HL-60 (cell line): ENCODE results near the gene NAXE.
A peak's percentile ranks its signal among the peaks of the same experiment; 100 is the strongest.

Source experiments
- DNase-seq, 2 experiments: peaks; one replicate each; pipeline ENCODE4 v3.0.0-alpha.2; 2010 to 2020; ENCODE audit warnings: low read depth in 1 of 2, low spot score in 1 of 2
- H3K27ac ChIP-seq: fragments of 250-450 bp; sonication (Bioruptor Pico); replicated peaks from 2 replicates; pipeline ENCODE4 v1.5.1; 2020; ENCODE audit warnings: mild to moderate bottlenecking, moderate library complexity
- H3K27me3 ChIP-seq: fragments of 250-450 bp; sonication (Bioruptor Pico); 2 replicates; pipeline ENCODE4 v1.5.1; 2021; ENCODE audit warnings: mild to moderate bottlenecking, moderate library complexity; ENCODE audit not compliant: insufficient read depth, poor library complexity, severe bottlenecking
- H3K4me3 ChIP-seq: replicated peaks from 2 replicates; pipeline ENCODE4 v1.5.1; 2011; ENCODE audit warnings: mild to moderate bottlenecking, control low read depth, low read length; ENCODE audit not compliant: insufficient read depth
- CTCF ChIP-seq: IDR thresholded peaks from one replicate; pipeline ENCODE4 v1.5.1; 2011; ENCODE audit warnings: low read length, control low read depth, inconsistent platforms; ENCODE audit not compliant: insufficient read depth
- GABPA ChIP-seq: IDR thresholded peaks from 2 replicates; pipeline ENCODE4 v1.6.1; 2012; ENCODE audit warnings: low read depth
- POLR2AphosphoS5 ChIP-seq: IDR thresholded peaks from 2 replicates; pipeline ENCODE4 v1.6.1; 2012; ENCODE audit warnings: low read depth
- REST ChIP-seq: IDR thresholded peaks from 2 replicates; pipeline ENCODE4 v1.6.1; 2012; ENCODE audit warnings: low read depth; ENCODE audit not compliant: insufficient replicate concordance
- SPI1 ChIP-seq: IDR thresholded peaks from 2 replicates; pipeline ENCODE4 v1.6.1; 2012; ENCODE audit warnings: low read depth, mild to moderate bottlenecking, borderline replicate concordance

NAXE gene

GRCh38 chr1:156592158-156592909 lies 758 bp downstream of the NAXE start:
- H3K27me3 ChIP-seq = no peaks in the 10 kb centered on the region
- peak overlapping the region; percentile 80 for H3K4me3 ChIP-seq
- no peak for DNase-seq
- peak overlapping the region; percentile 76 for H3K27ac ChIP-seq
- TF ChIP-seq POLR2AphosphoS5 (0 out of 2 replicates have a peak, but pooled peaks have one; percentile 32), SPI1 (no peak)

- TF ChIP-seq SPI1 = no peak
- TF ChIP-seq POLR2AphosphoS5 = peak; percentile 61
- Histone ChIP-seq H3K4me3 (peak overlapping the region; percentile 80), H3K27ac (no peak overlapping the region; the same call in 1 of the 2 replicates), H3K27me3 (no peaks in the 10 kb centered on the region)
- no peak for DNase-seq
These were observed 1.5 kb downstream of the NAXE start for GRCh38 chr1:156592910-156593660.

GRCh38 chr1:156593661-156593989 lies 2.0 kb downstream of the NAXE start:
- TF ChIP-seq REST (no peak), CTCF (no peak), POLR2AphosphoS5 (no peak; the same call in 1 of the 2 replicates), SPI1 (no peak), GABPA (no peak)
- no peak overlapping the region for H3K27ac ChIP-seq
- no peak for DNase-seq

GRCh38 chr1:156594190-156594589 lies 2.6 kb downstream of the NAXE start:
- no peak for DNase-seq
- H3K4me3 ChIP-seq = no peak overlapping the region

More at GRCh38 chr1:156593661-156593989, 2.0 kb downstream of the NAXE start:
- Histone ChIP-seq H3K27me3 (no peaks in the 10 kb centered on the region), H3K4me3 (no peak overlapping the region)

More at GRCh38 chr1:156594190-156594589, 2.6 kb downstream of the NAXE start:
- no peak overlapping the region for H3K27ac ChIP-seq
- TF ChIP-seq SPI1 (no peak), CTCF (no peak), POLR2AphosphoS5 (no peak), GABPA (no peak), REST (no peak)
- H3K27me3 ChIP-seq = no peaks in the 10 kb centered on the region
